HG02981 (cell line): ENCODE data around the gene CCDC91.

ENCODE experiments used
- ATAC-seq: cut with Tn5 transposase; IDR thresholded peaks from one replicate; pipeline ENCODE4 v1.9.1; 2021; ENCODE audit warnings: mild to moderate bottlenecking, moderate library complexity; ENCODE audit not compliant: unreplicated experiment

The CCDC91 gene

DNA sequence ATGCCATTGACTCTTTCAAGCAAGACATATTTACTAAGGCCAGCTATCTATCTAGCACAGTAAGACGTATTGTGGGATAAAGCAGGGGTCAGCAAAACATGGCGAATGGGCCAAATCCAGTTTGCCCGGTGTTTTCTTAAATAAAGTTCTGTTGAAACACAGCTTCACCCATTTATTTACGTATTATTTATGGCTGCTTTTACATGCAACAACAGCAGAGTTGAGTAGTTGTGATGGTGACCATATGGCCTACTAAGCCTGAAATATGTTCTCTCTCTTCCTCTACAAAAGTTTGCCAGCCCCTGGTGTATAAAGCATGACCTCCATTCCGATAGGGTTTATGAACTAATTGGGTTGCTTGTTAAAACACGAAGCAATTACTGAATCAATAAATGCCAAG is 322.1 kb downstream of the CCDC91 start:
- no peak for ATAC-seq

DNA sequence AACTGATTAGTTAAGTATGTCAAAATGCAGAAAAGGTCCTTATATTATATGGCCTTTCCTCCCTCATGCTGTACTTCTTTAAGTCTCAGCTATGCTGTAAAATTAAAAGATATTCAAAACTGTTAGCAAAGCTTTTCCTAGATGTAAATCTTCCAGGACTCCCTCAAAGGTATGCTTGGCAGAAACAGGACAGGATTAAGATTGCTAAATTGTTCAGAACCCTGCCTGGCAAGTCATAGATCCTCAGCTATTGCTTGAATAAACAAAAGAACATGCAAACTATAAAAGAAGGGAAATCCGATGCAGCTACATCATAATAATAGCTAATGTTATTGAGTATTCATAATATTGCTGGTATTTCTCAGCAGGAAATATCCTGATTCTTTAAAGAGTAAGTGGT is 322.6 kb downstream of the CCDC91 start:
- no peak for ATAC-seq

DNA sequence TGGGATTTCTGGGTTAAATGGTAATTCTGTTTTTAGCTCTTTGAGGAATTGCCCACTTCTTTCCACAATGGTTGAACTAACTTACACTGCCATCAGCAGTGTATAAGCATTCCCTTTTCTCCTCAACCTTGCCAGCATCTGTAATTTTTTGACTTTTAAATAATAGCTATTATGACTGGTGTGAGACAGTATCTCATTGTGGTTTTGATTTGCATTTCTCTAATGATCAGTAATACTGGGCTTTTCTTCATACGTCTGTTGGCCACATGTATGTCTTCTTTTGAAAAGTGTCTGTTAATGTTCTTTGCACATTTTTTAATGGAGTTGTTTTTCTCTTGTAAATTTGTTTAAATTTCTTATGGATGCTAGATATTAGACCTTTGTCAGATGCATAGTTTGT is 323.7 kb downstream of the CCDC91 start:
- ATAC-seq: no peak

DNA sequence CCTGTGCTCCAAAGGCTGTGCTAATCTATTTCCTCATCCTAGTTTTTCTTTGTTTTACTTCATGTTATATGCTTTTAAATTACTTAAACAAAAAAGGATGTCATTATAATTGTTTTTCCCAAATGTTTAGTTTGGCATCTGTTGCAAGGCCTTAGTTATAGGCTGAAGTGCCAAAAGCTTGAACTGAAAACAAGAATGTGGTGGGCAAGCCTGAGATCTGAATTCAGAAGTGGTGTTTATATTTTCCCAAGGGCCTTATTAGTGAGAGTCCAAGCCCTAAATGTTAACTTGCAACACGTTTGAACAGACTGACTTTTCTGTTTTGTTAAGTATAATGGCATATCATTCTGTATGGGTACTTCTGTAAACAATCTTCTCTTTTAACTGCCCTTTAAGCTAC is 326.8 kb downstream of the CCDC91 start:
- no peak for ATAC-seq

DNA sequence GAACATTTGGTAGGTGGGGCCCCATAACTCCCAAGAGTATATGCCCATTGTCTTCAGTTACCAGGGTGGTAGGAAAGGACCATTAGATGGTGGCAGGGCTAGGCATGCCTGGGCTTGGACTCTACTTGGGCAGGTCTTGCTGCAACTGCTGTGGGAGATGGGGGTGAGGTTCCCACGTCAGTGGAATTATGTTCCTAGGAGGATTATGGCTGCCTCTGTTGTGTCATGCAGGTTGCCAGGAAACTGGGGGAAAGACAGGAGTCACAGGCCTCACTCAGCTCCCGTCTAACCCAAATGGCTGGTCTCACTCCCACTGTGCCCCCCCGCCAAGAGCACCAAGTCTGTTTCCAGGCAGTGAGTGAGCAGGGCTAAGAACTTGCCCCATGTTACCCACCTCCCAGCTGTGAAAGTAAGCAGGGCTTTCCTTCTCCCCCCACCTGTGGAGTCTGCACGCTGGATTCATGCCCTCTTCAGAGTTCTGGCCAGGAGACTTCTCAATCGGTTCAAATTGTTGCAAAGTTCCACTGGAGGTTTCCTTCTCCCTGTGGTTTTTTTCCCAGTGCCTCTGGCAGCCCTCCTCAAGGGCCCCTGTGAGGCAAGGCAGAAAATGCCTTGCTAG is 337.5 kb downstream of the CCDC91 start:
- ATAC-seq: no peak

DNA sequence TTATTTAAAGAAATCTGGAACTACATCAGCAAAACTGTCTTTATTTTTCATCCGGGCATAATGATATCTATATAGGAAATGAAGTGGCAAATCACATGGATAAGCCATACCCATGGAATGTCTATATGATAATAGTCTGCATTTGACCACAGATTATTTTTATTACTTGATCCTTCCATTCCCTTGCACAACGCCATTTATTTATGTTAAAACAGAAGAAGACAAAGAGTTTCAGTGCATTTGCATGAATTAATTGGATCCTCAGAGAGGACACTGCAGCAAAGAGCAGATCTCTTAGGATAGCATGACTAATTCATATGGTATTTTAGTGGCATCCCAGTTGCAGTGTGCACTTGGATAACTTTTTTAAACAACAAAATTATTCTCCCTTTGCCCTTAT is 345.0 kb downstream of the CCDC91 start:
- no peak for ATAC-seq

GRCh38 chr12:28536088-28536487 is 345.8 kb downstream of the CCDC91 start:
- no peak for ATAC-seq

GRCh38 chr12:28537474-28537873 is 347.2 kb downstream of the CCDC91 start:
- no peak for ATAC-seq

GRCh38 chr12:28539691-28540323 is 349.6 kb downstream of the CCDC91 start:
- no peak for ATAC-seq

- no peak for ATAC-seq
Measured at GRCh38 chr12:28540324-28540714, 350.1 kb downstream of the CCDC91 start.

GRCh38 chr12:28543021-28543890 is 353.0 kb downstream of the CCDC91 start:
- no peak for ATAC-seq

DNA sequence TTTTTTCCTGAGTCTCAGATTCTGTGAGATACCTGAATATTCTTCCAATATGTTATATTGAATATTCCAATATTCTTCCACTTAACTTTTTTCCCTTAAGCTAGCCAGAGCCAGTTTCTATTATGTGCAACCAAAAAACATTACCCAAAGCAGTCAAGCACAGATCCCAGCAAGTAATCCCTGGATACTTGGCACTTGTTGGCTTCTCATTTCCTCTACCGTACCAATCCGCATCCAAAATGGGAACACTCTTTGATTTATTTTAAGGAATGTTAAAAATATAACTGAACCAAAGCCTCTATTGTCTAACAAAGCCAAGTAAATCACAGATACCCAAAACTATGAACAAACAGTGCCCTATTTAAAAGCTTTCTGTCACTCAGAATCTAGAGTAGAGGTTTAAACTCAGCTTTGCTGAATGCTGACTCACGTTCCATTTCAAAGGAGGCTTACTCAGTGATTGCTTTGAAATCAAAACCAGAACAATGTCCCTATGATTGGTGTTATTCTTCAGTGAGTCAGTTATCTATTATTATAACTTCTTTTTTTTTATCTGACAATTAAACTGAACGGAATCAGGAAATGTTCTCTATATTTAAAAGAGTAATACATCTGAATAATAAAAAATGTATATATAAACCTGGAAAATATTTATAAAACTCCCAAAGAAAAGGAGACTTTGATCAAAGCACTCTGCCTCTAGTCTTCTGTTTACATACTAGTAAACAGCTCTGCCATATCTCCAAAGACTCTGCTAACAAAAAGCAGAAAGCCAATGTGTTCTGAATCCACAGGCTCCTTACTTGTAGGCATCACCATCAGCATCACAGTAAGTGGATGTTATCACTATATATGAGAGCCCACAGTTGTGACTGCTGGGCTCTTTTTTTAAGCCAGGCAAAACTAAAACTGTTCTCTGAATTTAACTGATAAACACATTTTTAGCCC is 360.8 kb downstream of the CCDC91 start:
- no peak for ATAC-seq

DNA sequence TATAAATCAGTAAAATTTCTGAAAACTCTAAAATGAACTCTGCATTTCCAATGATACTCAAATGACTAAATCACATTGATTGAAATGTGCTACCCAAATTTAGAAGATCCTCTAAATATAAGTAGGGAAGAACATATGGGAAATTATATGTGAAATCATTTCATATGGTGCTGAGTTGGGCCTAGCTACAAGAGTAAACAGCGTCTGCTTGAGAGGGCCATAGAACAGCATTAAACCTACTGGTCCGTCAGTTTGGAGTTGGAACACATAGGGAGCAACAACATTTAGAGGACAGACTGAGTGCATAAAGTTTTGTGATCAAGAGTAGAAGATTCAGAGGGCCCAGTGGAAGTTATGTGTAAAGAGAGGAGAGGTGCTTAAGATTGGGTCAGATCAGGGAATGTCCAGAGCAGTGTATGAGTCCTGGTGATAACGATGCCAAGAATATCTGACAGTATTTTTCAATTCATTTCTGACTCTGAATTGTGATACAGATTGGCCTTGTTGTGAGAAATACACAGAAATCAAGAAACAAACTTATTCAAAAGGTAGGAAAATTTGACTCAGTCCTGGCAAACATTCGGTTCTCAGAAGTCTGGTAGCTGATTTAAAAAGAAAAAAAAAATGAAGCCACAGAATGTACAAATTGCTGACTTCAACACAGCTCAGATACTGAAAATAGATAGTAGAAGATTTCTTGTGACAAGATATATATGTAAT is 362.2 kb downstream of the CCDC91 start:
- no peak for ATAC-seq

GRCh38 chr12:28555748-28556147 is 365.5 kb downstream of the CCDC91 start:
- ATAC-seq: no peak

- no peak for ATAC-seq
Measured at GRCh38 chr12:28558250-28558649, 368.0 kb downstream of the CCDC91 start.

- ATAC-seq: no peak
Measured at GRCh38 chr12:28563286-28563685, 373.0 kb downstream of the CCDC91 start.

- no peak for ATAC-seq
Measured at GRCh38 chr12:28563936-28564335, 373.7 kb downstream of the CCDC91 start.

GRCh38 chr12:28568118-28568517 is 377.9 kb downstream of the CCDC91 start:
- ATAC-seq: no peak

- no peak for ATAC-seq
Measured at GRCh38 chr12:28568704-28569103, 378.4 kb downstream of the CCDC91 start.

GRCh38 chr12:28569698-28570411 is 379.6 kb downstream of the CCDC91 start:
- ATAC-seq: no peak
